HCT116 (cell line): ENCODE results near the gene ZMYND11.
A peak's percentile ranks its signal among the peaks of the same experiment; 100 is the strongest.

ENCODE experiments used
- CBX3 ChIP-seq: IDR thresholded peaks from 2 replicates; pipeline ENCODE4 v1.6.1; 2012; ENCODE audit warnings: low read depth
- CEBPB ChIP-seq: IDR thresholded peaks from 2 replicates; pipeline ENCODE4 v1.6.1; 2012; ENCODE audit warnings: low read depth
- EGR1 ChIP-seq: IDR thresholded peaks from 2 replicates; pipeline ENCODE4 v1.6.1; 2012; ENCODE audit warnings: low read depth
- EZH2 ChIP-seq: fragments of 200-600 bp; sonication (generic); IDR thresholded peaks from 2 replicates; pipeline ENCODE4 v1.6.1; 2017; ENCODE audit warnings: antibody characterized with exemption, mixed run types
- EZH2phosphoT487 ChIP-seq: fragments of 200-600 bp; IDR thresholded peaks from 2 replicates; pipeline ENCODE4 v1.6.1; 2018; ENCODE audit warnings: antibody characterized with exemption, borderline replicate concordance
- POLR2A ChIP-seq: IDR thresholded peaks from 2 replicates; pipeline ENCODE4 v1.7.0; 2011; ENCODE audit warnings: borderline replicate concordance; ENCODE audit not compliant: insufficient read depth, insufficient read length; ENCODE audit errors: extremely low read depth
- POLR2AphosphoS5 ChIP-seq: IDR thresholded peaks from 2 replicates; pipeline ENCODE4 v1.6.1; 2011; ENCODE audit warnings: mild to moderate bottlenecking, low read depth, low read length, moderate library complexity
- RAD21 ChIP-seq: IDR thresholded peaks from 2 replicates; pipeline ENCODE4 v1.6.1; 2012; ENCODE audit warnings: low read depth, mild to moderate bottlenecking
- REST ChIP-seq: IDR thresholded peaks from 2 replicates; pipeline ENCODE4 v1.6.1; 2012; ENCODE audit warnings: low read depth
- SIN3A ChIP-seq: IDR thresholded peaks from 2 replicates; pipeline ENCODE4 v1.6.1; 2012; ENCODE audit warnings: low read depth
- ZNF274 ChIP-seq: fragments of 200-500 bp; sonication (Bioruptor generic); IDR thresholded peaks from 2 replicates; pipeline ENCODE4 v1.6.1; 2014; ENCODE audit warnings: mild to moderate bottlenecking, low read depth, low read length, inconsistent platforms
- TF ChIP-seq, protein P1 (sequence below), 3 experiments: fragments of 200-600 bp in 1 of 3; sonication (generic) in 1 of 3; IDR thresholded peaks in 2 of 3; conservative IDR thresholded peaks in 1 of 3; 2 replicates each; pipeline ENCODE4 v1.5.1; 2012 to 2017; ENCODE audit warnings: low read depth in 2 of 3, low read length in 2 of 3, antibody characterized with exemption in 1 of 3, borderline replicate concordance in 1 of 3, control low read depth in 1 of 3, mild to moderate bottlenecking in 1 of 3, mixed read lengths in 1 of 3, mixed run types in 1 of 3, moderate library complexity in 1 of 3; ENCODE audit not compliant: insufficient read depth in 1 of 3
- TF ChIP-seq, protein P2 (sequence below): IDR thresholded peaks from 2 replicates; pipeline ENCODE4 v1.6.1; 2012

DNA sequence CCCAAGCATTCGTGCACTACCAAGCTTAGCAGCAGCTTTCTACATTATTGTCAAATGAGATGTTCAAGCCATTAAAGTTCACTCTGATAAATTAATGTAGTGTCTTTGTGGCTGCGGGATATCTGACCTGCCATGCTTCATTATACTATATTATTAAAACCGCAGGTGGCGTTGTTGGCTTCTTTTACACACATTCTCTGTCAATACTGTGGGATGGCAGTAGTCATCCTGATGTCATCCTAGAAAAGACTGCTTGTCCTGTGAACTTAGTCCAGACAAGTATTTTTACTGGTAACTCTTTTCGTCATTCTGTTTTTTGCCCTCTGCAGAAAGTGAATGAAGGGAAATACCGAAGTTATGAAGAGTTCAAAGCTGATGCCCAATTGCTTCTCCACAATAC is 103.9 kb downstream of the ZMYND11 start:
- TF ChIP-seq, protein P1, sequence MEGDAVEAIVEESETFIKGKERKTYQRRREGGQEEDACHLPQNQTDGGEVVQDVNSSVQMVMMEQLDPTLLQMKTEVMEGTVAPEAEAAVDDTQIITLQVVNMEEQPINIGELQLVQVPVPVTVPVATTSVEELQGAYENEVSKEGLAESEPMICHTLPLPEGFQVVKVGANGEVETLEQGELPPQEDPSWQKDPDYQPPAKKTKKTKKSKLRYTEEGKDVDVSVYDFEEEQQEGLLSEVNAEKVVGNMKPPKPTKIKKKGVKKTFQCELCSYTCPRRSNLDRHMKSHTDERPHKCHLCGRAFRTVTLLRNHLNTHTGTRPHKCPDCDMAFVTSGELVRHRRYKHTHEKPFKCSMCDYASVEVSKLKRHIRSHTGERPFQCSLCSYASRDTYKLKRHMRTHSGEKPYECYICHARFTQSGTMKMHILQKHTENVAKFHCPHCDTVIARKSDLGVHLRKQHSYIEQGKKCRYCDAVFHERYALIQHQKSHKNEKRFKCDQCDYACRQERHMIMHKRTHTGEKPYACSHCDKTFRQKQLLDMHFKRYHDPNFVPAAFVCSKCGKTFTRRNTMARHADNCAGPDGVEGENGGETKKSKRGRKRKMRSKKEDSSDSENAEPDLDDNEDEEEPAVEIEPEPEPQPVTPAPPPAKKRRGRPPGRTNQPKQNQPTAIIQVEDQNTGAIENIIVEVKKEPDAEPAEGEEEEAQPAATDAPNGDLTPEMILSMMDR (IDR thresholded peaks at IDR 0.05 in 2 of 3, conservative IDR thresholded peaks at IDR 0.05 in 1 of 3; ENCODE audit: borderline replicate concordance in 1 of 3, insufficient read depth in 1 of 3, low read depth in 2 of 3, low read length in 2 of 3) = no peak
- TF ChIP-seq RAD21 (peak; percentile 46; the same call in 1 of the 2 replicates), POLR2A (no peak), EGR1 (no peak), CBX3 (no peak), EZH2 (no peak), POLR2AphosphoS5 (no peak), CEBPB (no peak), ZNF274 (no peak), REST (no peak), EZH2phosphoT487 (no peak), SIN3A (no peak)
- TF ChIP-seq, protein P2, sequence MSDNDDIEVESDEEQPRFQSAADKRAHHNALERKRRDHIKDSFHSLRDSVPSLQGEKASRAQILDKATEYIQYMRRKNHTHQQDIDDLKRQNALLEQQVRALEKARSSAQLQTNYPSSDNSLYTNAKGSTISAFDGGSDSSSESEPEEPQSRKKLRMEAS = no peak
